ENCODE results near the gene TNFRSF9. TPM values are rescaled to one million over a fixed set of nuclear protein-coding genes. Genes with fewer than 3 reads are reported as not detected.

TNFRSF9 gene
- total and polyA plus RNA-seq, 4 donors, result under 0.01 to 0.09 (median 0.02) TPM; not detected in 1

DNA sequence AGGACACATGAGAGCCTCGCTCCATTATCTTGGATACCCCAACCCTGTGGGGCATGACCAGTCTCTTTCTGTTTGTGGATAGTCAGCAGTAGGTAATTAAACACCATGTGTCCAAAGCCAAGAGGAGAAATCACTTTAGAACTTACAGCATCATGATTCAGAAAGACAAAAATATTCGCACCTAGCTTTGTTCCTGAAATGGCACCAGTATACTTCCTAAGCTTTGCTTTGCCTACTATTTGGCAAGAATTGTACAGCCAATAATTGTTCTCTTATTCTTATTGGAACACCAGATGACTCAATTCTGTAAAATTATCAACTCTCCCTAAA is 24.2 kb downstream of the TNFRSF9 start:
- TF ChIP-seq HNF4G (IDR thresholded peaks at IDR 0.05) (no peak), NR2F2 (IDR thresholded peaks at IDR 0.05) (no peak), TAF1 (conservative IDR thresholded peaks at IDR 0.05) (no peak), SP1 (IDR thresholded peaks at IDR 0.05) (no peak), FOXA2 (IDR thresholded peaks at IDR 0.05) (no peak), GABPA (IDR thresholded peaks at IDR 0.05 in 1 of 2, conservative IDR thresholded peaks at IDR 0.05 in 1 of 2) (no peak), RAD21 (IDR thresholded peaks at IDR 0.05) (no peak), FOXA1 (IDR thresholded peaks at IDR 0.05) (no peak), HNF4A (conservative IDR thresholded peaks at IDR 0.05) (no peak)
- TF ChIP-seq, protein P1, sequence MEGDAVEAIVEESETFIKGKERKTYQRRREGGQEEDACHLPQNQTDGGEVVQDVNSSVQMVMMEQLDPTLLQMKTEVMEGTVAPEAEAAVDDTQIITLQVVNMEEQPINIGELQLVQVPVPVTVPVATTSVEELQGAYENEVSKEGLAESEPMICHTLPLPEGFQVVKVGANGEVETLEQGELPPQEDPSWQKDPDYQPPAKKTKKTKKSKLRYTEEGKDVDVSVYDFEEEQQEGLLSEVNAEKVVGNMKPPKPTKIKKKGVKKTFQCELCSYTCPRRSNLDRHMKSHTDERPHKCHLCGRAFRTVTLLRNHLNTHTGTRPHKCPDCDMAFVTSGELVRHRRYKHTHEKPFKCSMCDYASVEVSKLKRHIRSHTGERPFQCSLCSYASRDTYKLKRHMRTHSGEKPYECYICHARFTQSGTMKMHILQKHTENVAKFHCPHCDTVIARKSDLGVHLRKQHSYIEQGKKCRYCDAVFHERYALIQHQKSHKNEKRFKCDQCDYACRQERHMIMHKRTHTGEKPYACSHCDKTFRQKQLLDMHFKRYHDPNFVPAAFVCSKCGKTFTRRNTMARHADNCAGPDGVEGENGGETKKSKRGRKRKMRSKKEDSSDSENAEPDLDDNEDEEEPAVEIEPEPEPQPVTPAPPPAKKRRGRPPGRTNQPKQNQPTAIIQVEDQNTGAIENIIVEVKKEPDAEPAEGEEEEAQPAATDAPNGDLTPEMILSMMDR (IDR thresholded peaks at IDR 0.05; ENCODE audit: low read depth, low read length, missing input control), result no peak
- no peak for DNase-seq (ENCODE audit: low spot score)
- Histone ChIP-seq H3K4me3 (ENCODE audit: low read depth in 1 of 3, low read length in 3 of 3) (no peak overlapping the region), H3K9ac (ENCODE audit: low read depth in 1 of 2, low read length in 2 of 2) (no peak overlapping the region), H3K27me3 (ENCODE audit: control insufficient read depth in 4 of 4, insufficient read depth in 4 of 4, low read length in 3 of 4) (peaks cover 0 to 3% (median 2%) of the 10 kb centered on the region in 4 donors), H3K27ac (ENCODE audit: low read depth in 1 of 2, low read length in 2 of 2) (no peak overlapping the region), H3K4me1 (ENCODE audit: control insufficient read depth in 4 of 4, insufficient read depth in 4 of 4, low read length in 3 of 4) (no peaks in the 10 kb centered on the region), H3K36me3 (ENCODE audit: control insufficient read depth in 4 of 4, insufficient read depth in 3 of 4, low read depth in 1 of 4, low read length in 3 of 4) (no peaks in the 10 kb centered on the region), H3K9me3 (ENCODE audit: control insufficient read depth in 4 of 4, low read length in 3 of 4) (no peaks in the 10 kb centered on the region)
- WGBS, result 85% methylated on average over 2 of the region's 2 CpGs

DNA sequence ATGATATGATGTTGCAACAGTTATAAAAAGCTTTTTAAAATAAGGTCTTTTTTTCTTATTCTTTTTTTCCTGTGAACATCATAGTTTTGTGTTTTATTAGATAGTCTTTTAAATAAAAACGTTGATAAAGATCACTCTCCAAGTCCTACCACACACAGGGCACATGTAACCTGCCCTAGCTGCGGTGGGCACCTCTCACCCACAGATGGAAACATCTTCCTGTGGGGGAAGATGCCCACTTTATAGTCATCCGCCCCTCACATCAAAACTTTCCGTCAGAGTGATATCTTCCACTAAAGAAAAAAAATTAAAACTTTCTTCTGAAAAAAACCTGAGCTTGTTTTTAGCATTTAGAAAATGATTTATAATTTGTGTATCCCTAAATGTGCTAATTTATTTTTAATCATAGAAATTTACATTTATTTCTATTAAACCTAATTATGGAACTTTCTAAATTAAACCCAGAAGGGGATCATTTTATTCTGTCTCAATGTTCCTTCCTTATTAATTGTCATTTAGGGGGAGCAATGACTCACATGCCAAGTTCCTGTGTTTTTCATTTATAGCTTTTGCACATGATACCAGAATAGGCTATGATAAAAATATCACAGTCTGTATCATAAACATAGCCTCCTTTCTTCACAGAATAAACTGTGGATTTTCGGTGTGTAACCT is 24.7 kb downstream of the TNFRSF9 start:
- Histone ChIP-seq H3K9ac (ENCODE audit: low read depth in 1 of 2, low read length in 2 of 2) (no peak overlapping the region), H3K27me3 (ENCODE audit: control insufficient read depth in 4 of 4, insufficient read depth in 4 of 4, low read length in 3 of 4) (peaks cover 0 to 3% (median 2%) of the 10 kb centered on the region in 4 donors), H3K36me3 (ENCODE audit: control insufficient read depth in 4 of 4, insufficient read depth in 3 of 4, low read depth in 1 of 4, low read length in 3 of 4) (no peaks in the 10 kb centered on the region), H3K27ac (ENCODE audit: low read depth in 1 of 2, low read length in 2 of 2) (no peak overlapping the region), H3K4me1 (ENCODE audit: control insufficient read depth in 4 of 4, insufficient read depth in 4 of 4, low read length in 3 of 4) (no peaks in the 10 kb centered on the region), H3K9me3 (ENCODE audit: control insufficient read depth in 4 of 4, low read length in 3 of 4) (no peaks in the 10 kb centered on the region), H3K4me3 (ENCODE audit: low read depth in 1 of 3, low read length in 3 of 3) (no peak overlapping the region)
- TF ChIP-seq, protein P2, sequence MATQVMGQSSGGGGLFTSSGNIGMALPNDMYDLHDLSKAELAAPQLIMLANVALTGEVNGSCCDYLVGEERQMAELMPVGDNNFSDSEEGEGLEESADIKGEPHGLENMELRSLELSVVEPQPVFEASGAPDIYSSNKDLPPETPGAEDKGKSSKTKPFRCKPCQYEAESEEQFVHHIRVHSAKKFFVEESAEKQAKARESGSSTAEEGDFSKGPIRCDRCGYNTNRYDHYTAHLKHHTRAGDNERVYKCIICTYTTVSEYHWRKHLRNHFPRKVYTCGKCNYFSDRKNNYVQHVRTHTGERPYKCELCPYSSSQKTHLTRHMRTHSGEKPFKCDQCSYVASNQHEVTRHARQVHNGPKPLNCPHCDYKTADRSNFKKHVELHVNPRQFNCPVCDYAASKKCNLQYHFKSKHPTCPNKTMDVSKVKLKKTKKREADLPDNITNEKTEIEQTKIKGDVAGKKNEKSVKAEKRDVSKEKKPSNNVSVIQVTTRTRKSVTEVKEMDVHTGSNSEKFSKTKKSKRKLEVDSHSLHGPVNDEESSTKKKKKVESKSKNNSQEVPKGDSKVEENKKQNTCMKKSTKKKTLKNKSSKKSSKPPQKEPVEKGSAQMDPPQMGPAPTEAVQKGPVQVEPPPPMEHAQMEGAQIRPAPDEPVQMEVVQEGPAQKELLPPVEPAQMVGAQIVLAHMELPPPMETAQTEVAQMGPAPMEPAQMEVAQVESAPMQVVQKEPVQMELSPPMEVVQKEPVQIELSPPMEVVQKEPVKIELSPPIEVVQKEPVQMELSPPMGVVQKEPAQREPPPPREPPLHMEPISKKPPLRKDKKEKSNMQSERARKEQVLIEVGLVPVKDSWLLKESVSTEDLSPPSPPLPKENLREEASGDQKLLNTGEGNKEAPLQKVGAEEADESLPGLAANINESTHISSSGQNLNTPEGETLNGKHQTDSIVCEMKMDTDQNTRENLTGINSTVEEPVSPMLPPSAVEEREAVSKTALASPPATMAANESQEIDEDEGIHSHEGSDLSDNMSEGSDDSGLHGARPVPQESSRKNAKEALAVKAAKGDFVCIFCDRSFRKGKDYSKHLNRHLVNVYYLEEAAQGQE (IDR thresholded peaks at IDR 0.05), result no peak
- TF ChIP-seq, protein P3, sequence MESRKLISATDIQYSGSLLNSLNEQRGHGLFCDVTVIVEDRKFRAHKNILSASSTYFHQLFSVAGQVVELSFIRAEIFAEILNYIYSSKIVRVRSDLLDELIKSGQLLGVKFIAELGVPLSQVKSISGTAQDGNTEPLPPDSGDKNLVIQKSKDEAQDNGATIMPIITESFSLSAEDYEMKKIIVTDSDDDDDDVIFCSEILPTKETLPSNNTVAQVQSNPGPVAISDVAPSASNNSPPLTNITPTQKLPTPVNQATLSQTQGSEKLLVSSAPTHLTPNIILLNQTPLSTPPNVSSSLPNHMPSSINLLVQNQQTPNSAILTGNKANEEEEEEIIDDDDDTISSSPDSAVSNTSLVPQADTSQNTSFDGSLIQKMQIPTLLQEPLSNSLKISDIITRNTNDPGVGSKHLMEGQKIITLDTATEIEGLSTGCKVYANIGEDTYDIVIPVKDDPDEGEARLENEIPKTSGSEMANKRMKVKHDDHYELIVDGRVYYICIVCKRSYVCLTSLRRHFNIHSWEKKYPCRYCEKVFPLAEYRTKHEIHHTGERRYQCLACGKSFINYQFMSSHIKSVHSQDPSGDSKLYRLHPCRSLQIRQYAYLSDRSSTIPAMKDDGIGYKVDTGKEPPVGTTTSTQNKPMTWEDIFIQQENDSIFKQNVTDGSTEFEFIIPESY (IDR thresholded peaks at IDR 0.05), result no peak
- TF ChIP-seq FOXA1 (IDR thresholded peaks at IDR 0.05), result no peak
- TF ChIP-seq FOXA2 (IDR thresholded peaks at IDR 0.05), result no peak
- no peak for TF ChIP-seq SP1 (IDR thresholded peaks at IDR 0.05)
- TF ChIP-seq TAF1 (conservative IDR thresholded peaks at IDR 0.05), result no peak
- TF ChIP-seq, protein P1 (IDR thresholded peaks at IDR 0.05; ENCODE audit: low read depth, low read length, missing input control), result no peak
- no peak for TF ChIP-seq HNF4A (conservative IDR thresholded peaks at IDR 0.05)
- no peak for TF ChIP-seq RAD21 (IDR thresholded peaks at IDR 0.05)
- no peak for TF ChIP-seq HNF4G (IDR thresholded peaks at IDR 0.05)
- TF ChIP-seq YY1 (IDR thresholded peaks at IDR 0.05), result no peak
- TF ChIP-seq, protein P4, sequence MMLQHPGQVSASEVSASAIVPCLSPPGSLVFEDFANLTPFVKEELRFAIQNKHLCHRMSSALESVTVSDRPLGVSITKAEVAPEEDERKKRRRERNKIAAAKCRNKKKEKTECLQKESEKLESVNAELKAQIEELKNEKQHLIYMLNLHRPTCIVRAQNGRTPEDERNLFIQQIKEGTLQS (IDR thresholded peaks at IDR 0.05), result no peak
- TF ChIP-seq JUND (IDR thresholded peaks at IDR 0.05), result no peak
- no peak for TF ChIP-seq RXRA (IDR thresholded peaks at IDR 0.05)
- no peak for TF ChIP-seq NR2F2 (IDR thresholded peaks at IDR 0.05)
- no peak for TF ChIP-seq EGR1 (IDR thresholded peaks at IDR 0.05; ENCODE audit: low read depth in 2 of 2)
- no peak for TF ChIP-seq GABPA (IDR thresholded peaks at IDR 0.05 in 1 of 2, conservative IDR thresholded peaks at IDR 0.05 in 1 of 2)
- TF ChIP-seq, protein P5, sequence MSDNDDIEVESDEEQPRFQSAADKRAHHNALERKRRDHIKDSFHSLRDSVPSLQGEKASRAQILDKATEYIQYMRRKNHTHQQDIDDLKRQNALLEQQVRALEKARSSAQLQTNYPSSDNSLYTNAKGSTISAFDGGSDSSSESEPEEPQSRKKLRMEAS (IDR thresholded peaks at IDR 0.05), result no peak
- WGBS, result 61% methylated on average over 5 of the region's 5 CpGs
- DNase-seq (ENCODE audit: low spot score), result no peak
